GM12878 (cell line): ENCODE results near the gene PLBD1. TPM values are rescaled to one million over a fixed set of nuclear protein-coding genes. Genes with fewer than 3 reads are reported as not detected.

Source experiments
- ATF3 ChIP-seq: IDR thresholded peaks from 2 replicates; pipeline ENCODE4 v1.6.1; 2011; ENCODE audit warnings: low read depth, mild to moderate bottlenecking, low read length, moderate library complexity, borderline replicate concordance; ENCODE audit errors: extremely low read depth
- CBFB ChIP-seq: IDR thresholded peaks from 2 replicates; pipeline ENCODE4 v1.6.1; 2016; ENCODE audit warnings: antibody characterized with exemption, low read depth
- CEBPZ ChIP-seq: fragments of 150-350 bp; IDR thresholded peaks from 2 replicates; pipeline ENCODE4 v1.6.1; 2016; ENCODE audit warnings: low read depth, low read length
- CHD2 ChIP-seq: IDR thresholded peaks from 2 replicates; pipeline ENCODE4 v1.6.1; 2011; ENCODE audit warnings: low read depth, low read length, improper control_type of control experiment, borderline replicate concordance
- IKZF2 ChIP-seq, 2 experiments: fragments of 450-650 bp; IDR thresholded peaks; 2 replicates each; pipeline ENCODE4 v1.6.1; 2017; ENCODE audit warnings: mild to moderate bottlenecking in 2 of 2, moderate library complexity in 2 of 2
- MTA2 ChIP-seq: fragments of 450-650 bp; IDR thresholded peaks from 2 replicates; pipeline ENCODE4 v1.6.1; 2016; ENCODE audit warnings: low read depth, mild to moderate bottlenecking, moderate library complexity
- NFIC ChIP-seq: IDR thresholded peaks from 2 replicates; pipeline ENCODE4 v1.6.1; 2012; ENCODE audit warnings: low read depth, mild to moderate bottlenecking, inconsistent platforms, low read length, moderate library complexity
- NR2C2 ChIP-seq: IDR thresholded peaks from 2 replicates; pipeline ENCODE4 v1.6.1; 2011; ENCODE audit warnings: borderline replicate concordance, low read depth; ENCODE audit not compliant: control insufficient read depth, insufficient read length
- PAX8 ChIP-seq: fragments of 450-650 bp; IDR thresholded peaks from 2 replicates; pipeline ENCODE4 v1.6.1; 2017; ENCODE audit warnings: mild to moderate bottlenecking, moderate library complexity
- RUNX3 ChIP-seq: IDR thresholded peaks from 2 replicates; pipeline ENCODE4 v1.6.1; 2012; ENCODE audit warnings: low read length, inconsistent platforms
- SIN3A ChIP-seq: IDR thresholded peaks from 2 replicates; pipeline ENCODE4 v1.6.1; 2012; ENCODE audit warnings: low read depth, low read length, improper control_type of control experiment
- SMARCA5 ChIP-seq: fragments of 450-650 bp; IDR thresholded peaks from 2 replicates; pipeline ENCODE4 v1.6.1; 2017; ENCODE audit warnings: mild to moderate bottlenecking
- TCF12 ChIP-seq: IDR thresholded peaks from 2 replicates; pipeline ENCODE4 v1.6.1; 2011; ENCODE audit warnings: low read depth, mild to moderate bottlenecking, low read length
- YY1 ChIP-seq: IDR thresholded peaks from 2 replicates; pipeline ENCODE4 v1.6.1; 2011; ENCODE audit warnings: low read depth, mild to moderate bottlenecking, low read length
- ZBTB11 ChIP-seq: fragments of 450-650 bp; formaldehyde crosslinking; IDR thresholded peaks from 2 replicates; pipeline ENCODE4 v1.5.0; 2022; ENCODE audit warnings: mild to moderate bottlenecking, missing genetic modification characterization
- ZNF274 ChIP-seq: IDR thresholded peaks from one replicate; pipeline ENCODE4 v1.8.0; 2011; ENCODE audit not compliant: insufficient read length, insufficient read depth
- polyA plus RNA-seq, 11 experiments: library from polyadenylated mRNA; depleted of rRNA in 4 of 11; unstranded in 6 of 11; stranded (reverse) in 5 of 11; fragments of >200 nt; fragmentation: Nextera tagmentation in 4 of 11; fragmentation: Illumina TruSeq in 1 of 11; extraction: Ambion mirVana in 4 of 11; extraction: Trizol in 1 of 11; gene quantifications; 1 replicate in 1 of 11; 2 replicates in 10 of 11; pipeline versions ENCODE4 v1.2.1 to v1.2.3, GENCODE V29; 2011 to 2016; ENCODE audit warnings: inconsistent platforms in 2 of 11, missing spikeins in 2 of 11, low read depth in 1 of 11
- total RNA-seq, 4 experiments: library from RNA; depleted of rRNA in 3 of 4; stranded (reverse); fragments of >200 nt in 3 of 4; fragmentation: Illumina TruSeq in 1 of 4; extraction: Trizol in 1 of 4; gene quantifications; 2 replicates each; pipeline versions ENCODE4 v1.2.1 to v1.2.3, GENCODE V29; 2013 to 2021

PLBD1 gene
- total and polyA plus RNA-seq, 10 of the 15 experiments (the other 5 are each of a cell fraction or from before 2014, with no cell fraction given) = 0.19 to 0.54 (median 0.27) TPM; not detected in 1

GRCh38 chr12:14577344-14577743, 9.7 kb upstream of the PLBD1 start (continued):
- TF ChIP-seq CEBPZ (no peak), MTA2 (peak; percentile 22; the same call in 1 of the 2 replicates), ZNF274 (no peak), IKZF2 (IDR thresholded peaks at IDR 0.05) (0 out of 4 replicates have a peak, but pooled peaks of 1 of the 2 experiments have one; percentile 9), NR2C2 (no peak), YY1 (no peak), ZBTB11 (CRISPR knock-in tag) (no peak), SMARCA5 (no peak), PAX8 (no peak), NFIC (no peak), CHD2 (no peak), ATF3 (no peak), TCF12 (no peak), RUNX3 (peak; percentile 92), CBFB (peak; percentile 66; the same call in 1 of the 2 replicates), SIN3A (no peak)
